ENCODE data around the gene MCTP1.

Gene MCTP1

DNA sequence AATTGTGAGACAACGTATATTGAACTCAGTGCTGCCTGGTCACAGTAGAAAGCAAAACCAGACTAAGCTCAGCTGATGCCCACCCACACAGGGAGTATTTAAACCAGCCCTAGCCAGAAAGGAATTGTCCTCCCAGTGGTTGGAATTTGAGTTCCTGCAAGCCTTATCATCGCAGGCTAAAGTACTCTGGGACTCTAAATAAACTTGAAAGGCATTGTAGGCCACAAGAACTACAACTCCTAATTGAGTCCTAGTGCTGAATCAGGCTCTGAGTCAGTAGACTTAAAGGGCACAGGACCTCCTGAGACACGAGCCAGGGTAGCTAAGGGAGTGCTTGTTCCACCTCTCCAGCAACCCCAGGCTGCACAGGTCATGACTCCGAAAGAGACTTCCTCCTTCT, 171.4 kb downstream of the MCTP1 start:
- DNase-seq, result no peak

- no peak for DNase-seq
Observed at GRCh38 chr5:95111141-95111540, 173.8 kb downstream of the MCTP1 start.

DNA sequence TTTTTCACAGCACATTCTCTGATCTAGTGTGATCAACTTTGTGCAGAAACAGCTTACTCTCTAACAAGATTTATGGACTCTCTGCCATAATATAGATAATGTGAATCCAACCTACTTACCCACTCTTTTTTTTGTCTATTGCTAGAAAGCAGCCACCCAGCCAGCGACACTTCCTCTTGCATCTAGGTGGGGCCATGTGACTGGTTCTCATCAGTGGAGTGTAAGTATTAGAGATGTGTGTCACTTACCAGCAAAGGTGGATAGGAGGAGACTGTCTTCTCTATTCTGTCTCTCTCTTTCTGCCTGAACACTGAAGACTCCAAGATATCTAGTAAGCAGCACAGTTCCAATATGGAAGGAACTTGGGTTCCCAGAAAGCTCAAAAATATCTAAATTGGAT, 174.8 kb downstream of the MCTP1 start:
- peak; percentile 9 to 22 for DNase-seq

GRCh38 chr5:95107138-95107537, 177.8 kb downstream of the MCTP1 start:
- DNase-seq, result no peak

- DNase-seq, result no peak
Observed at GRCh38 chr5:95105638-95106037, 179.3 kb downstream of the MCTP1 start.

DNA sequence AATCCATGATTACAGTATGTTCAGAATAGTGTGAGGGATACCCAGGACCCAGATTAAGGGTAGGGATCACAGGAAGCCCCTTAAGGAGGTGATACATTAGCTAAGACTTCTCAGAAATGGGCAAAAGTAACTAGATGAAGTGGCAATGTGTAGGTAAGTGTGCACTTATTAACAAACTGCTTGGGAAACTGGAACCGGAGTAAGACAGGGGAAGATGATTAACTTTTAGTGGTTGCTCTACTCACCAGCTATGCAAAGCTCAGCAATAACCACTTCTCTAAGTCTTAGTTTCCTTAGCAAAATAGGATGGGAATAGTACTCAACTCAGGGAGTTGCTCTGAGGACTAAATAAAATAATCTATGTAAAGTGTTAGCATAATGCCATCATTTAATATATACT, 182.2 kb downstream of the MCTP1 start:
- DNase-seq, result no peak

GRCh38 chr5:95102080-95102479, 182.8 kb downstream of the MCTP1 start:
- no peak for DNase-seq

DNA sequence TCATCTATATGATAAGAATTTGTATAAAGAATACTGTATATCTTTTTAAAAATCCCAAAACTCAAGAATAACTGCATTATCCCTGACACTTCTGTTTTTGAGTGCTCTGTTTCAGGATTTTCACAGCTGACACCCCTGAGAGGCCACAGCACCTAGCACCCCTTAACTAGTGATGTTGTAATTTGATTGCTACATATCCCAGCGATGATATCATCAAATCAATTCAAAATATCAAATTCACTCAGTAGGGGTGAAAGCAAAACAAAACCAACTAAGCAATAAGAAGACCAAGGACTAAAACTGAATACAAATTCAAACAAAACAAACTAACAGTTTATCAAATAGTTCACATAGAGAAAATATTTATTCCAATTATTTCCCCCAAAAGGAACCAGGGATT, 184.3 kb downstream of the MCTP1 start:
- DNase-seq, result no peak

GRCh38 chr5:95098012-95098411, 186.9 kb downstream of the MCTP1 start:
- no peak for DNase-seq

DNA sequence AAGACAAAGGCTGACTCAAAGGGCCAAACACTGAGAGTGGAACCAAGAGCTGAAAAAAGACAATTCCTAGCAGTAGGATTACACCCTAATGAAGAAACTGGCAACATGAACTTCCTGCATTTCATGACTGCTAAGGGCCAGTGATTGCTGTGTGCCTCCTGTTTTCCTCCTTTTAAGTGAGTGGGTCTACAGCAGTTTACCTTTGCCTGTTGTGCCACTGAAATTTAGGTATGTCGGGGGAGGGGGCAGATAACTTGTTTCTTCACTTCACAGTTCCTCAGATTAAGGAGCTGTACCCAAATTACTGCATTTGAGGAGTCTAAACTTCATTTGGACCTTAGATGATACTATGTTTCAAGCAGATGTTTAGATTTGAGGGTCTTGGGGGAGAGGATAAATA, 191.7 kb downstream of the MCTP1 start:
- no peak for DNase-seq

GRCh38 chr5:95090774-95091173, 194.1 kb downstream of the MCTP1 start:
- no peak for DNase-seq

- DNase-seq, result no peak
Observed at GRCh38 chr5:95087816-95088317, 197.0 kb downstream of the MCTP1 start.

DNA sequence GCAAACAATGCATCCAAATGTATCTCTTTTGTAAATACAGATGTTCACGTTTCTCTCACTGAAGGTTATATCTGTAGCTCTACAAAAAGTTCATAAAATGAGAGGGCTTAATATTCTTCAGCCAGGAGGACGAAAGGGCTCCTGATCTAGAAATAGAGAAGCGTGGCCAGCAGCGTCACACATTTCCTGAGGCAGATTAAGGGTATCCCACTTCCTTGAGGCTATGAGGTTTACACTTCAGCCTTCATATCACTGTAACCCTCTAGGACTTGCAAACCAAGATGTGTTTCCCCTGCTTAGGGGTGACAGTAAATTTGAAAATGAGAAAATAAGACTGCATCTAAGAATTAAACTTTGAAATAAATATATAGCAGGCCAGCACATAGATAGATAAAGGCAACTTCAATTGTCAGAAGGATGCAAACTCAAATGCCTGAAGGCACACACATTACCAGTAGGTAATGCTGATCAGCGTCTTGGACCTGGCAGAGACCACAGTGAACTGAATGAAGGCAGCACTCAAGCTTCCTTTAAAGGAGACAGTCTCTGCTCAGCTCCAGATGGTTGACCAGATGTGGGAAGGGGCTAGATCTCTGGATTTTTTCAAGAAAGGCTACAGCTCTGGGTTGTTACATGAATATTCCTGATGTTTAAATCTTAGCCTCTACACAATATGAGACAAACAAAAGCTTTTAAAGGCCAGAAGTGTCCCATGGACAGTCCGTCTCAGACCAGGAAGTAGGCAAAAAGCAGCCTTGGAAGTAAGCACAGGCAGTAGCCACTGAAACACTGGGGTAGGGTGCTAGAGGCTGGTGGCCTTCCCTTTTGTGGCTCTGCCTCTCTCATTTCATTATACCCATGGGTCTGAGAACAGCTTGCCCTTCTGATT, 197.7 kb downstream of the MCTP1 start:
- DNase-seq, result peak; percentile 60 to 62

- no peak for DNase-seq
Observed at GRCh38 chr5:95084757-95085156, 200.1 kb downstream of the MCTP1 start.

- no peak for DNase-seq
Observed at GRCh38 chr5:95083606-95084005, 201.3 kb downstream of the MCTP1 start.

- DNase-seq, result peak; percentile 36 to 47
Observed at GRCh38 chr5:95081982-95082381, 202.9 kb downstream of the MCTP1 start.

- DNase-seq, result peak; percentile 94 to 95
Observed at GRCh38 chr5:95081500-95081960, 203.4 kb downstream of the MCTP1 start.

- no peak for DNase-seq
Observed at GRCh38 chr5:95080441-95080840, 204.5 kb downstream of the MCTP1 start.

DNA sequence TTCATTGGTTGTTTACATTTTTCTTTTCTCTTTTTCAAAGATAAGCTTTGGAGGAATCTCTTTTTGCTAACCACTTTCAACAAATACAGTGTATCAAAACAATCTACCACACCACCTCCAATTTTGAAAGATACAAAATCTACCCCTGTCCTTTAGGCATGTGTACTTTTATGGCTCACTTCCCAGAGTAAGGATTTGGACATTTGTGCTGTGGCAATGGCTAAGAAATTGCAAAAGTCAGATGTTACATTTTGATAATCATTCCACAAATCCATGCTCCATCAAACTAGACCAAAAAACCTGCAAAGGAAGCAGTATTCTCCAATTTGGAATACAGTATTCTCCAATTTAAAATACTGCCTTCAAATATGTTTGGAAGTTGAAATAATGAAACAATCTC, 204.9 kb downstream of the MCTP1 start:
- DNase-seq, result no peak

GRCh38 chr5:95078868-95079267, 206.0 kb downstream of the MCTP1 start:
- no peak for DNase-seq

DNA sequence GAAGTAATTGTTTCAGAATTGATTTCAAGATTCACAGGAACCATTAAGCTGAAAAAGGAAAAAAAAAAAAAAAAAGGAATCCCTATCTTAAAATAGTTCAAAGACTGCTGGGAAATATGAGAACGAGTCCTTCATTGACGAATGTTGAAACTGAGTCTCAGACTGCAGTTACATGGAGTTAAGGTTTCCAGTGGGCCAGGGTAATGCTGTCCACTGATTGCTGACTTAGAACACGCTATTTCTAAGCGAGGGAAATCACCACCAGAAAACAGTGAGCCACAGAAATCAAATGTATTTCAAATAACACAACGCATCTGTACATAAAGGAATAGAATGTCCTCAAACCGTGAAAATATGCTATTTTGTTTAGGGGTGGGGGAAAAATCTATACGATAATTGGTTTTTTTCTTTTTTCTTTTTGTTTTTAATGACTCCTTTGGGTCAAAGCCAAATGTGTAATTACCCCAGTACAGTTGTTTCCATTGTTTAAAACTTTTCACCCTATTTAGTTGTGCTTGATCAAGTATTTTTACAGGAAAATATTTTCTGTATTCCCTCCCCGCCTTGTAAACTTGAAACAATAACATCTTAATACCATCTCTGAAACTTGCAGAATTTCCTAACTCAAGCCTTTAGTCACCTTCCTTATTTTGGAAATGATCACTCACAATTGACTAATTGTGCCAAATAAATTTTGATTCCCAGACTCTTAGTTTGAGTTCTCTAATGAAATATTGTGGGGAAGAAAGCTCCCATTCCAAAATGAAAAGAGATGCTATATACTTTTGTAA, 208.3 kb downstream of the MCTP1 start:
- DNase-seq, result no peak

GRCh38 chr5:95075111-95075510, 209.8 kb downstream of the MCTP1 start:
- peak; percentile 21 to 32 for DNase-seq

DNA sequence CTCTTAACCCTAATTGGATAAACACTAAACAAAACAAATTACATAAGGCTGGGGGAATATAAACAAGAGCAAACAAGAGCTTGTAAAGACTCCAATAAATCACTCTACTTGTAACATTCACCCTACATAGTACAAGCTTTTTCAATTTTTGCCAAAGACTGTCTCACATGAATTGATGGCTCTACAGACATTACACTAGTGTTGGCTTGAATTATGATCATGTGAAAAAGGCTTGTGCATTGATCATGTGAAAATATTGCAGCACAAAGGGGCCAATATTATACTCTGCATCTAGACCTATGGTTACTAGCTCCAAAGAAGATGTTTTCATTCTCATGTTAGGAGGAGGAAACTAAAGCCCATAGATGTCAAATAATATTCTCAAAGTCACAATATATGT, 212.6 kb downstream of the MCTP1 start:
- DNase-seq, result no peak

DNA sequence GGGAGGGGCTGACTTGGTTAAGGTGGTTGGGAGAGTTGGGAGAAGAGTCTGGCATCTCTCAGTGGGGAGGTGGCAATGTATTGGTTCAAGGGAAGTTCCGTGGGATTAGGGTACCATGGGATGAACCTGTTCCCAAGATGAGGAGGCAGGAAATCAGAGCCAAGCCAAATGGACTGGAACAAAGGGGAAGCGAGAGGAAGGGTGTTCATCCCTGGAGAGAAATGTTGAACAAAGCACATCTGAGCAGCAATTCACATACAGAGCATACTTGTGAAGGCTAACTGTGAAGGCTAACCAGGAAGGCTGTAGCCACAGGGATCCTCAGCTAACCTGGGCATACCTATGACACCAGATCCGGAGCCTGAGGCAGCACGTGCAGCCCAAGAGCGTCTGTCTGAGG, 214.0 kb downstream of the MCTP1 start:
- DNase-seq, result no peak
